AG08395 (cell line): ENCODE data around the gene SMYD3.
A peak's percentile ranks its signal among the peaks of the same experiment; 100 is the strongest.

Experiments used
- DNase-seq: peaks from one replicate; pipeline ENCODE4 v3.0.0; 2012; ENCODE audit warnings: mixed read lengths, low spot score

Gene SMYD3

DNA sequence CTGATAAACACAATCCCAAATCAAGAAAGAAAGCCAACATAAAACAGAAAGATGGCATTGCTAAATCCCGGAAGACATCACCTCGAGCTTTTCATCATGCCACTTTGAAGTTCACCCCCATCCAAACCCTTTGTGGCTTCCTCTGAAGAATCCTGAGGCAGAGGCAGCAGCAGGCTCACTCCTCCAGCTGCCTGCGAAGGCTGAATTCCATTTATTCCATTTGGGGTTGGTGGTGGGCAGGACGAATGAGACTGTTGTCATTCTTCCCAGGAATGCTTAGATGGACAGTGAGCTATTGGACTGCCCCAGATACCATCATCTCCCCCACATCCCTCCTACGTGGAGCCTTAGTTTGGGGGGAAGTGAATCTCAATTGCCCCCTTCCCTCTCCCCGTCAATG is 437.5 kb downstream of the SMYD3 start:
- DNase-seq, result no peak

DNA sequence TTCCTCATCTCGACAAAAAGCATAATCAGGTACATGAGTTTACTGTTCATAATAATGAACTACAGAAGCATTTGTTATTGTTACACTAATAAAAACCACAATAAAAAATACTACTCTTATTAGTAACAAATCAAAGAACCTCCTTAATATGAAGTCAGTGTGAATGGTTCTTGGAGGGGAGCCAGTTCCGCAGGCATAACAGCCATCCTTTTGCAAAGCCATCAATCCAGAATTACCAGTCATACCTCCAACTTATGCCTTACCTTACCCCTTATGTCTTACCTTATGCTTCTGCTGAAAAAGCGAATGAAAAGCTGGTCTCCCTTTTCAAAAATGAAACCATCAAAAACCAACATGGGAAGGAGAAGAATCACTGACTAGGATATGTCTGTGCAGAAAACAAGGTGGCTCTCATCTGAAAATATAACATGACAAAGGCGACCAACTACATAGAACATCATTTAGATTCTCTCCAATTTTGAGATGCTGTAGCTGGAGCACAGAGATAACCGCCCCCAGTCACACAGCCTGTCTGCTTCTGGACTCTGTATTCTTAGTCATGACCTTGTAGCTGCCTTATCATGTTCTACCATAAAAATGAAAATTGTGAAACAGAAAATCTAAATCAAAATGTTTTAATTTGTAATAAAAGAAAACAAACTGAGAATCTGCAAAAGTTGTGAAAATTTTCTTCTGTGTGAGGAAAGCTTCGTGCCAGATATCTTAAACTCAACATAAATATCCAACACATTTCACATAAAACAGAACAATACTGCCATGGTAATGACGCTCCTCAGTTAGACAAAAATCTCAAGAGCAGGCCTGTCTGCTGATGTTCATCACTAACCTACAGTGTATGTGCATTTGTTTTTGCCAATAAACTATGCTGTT is 438.2 kb downstream of the SMYD3 start:
- DNase-seq, result no peak

DNA sequence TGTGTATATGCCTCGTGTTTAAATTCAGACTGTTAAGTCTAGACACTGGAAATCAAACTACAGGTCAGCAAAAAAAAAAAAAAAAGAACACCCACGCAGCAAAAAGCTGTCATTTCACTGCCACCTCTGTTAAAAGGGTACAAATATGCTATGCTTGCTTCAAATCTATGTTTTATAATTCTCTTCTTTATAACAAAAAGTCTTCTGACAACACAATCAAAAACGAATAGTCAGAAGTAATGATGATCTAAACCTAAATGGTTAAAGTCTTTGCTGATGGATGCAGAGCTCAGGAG is 438.9 kb downstream of the SMYD3 start:
- DNase-seq, result no peak

DNA sequence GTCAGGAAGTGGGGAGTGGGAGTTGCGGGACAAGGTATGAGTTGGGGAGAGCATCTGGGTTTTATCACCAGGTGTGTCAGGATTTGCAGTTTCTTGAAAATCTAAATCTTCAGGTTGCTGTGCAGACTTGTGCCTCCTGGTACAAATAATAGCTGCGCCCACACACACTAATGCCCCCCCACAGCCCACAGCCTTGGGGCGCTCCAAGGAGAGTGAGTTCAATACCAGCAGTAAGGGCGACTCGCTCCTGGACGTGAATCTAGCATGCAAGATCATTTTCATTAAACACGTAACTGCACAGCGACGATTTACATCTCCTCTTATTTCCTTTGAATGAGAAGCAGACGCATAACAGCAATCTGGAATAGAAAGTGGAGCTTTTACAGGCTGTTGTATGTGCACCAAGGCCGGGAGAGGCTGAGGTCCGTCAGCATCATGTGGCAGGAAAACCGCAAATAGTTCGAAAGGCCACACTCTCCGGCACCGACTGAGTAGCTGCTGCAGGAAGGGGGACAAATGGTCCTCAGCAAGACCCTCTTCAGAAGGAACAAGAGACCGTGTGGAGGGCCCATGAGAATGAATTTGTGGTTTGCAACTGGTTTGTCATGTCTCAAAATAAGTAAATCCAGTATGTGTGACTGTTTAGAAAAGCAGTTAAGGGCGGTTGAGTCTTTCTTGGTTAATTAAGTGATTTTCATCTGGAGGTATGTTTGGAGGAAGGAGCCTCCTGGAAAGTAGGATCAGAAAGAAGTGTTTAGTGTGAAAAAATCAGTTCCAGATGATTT is 439.5 kb downstream of the SMYD3 start:
- peak; percentile 63 for DNase-seq

DNA sequence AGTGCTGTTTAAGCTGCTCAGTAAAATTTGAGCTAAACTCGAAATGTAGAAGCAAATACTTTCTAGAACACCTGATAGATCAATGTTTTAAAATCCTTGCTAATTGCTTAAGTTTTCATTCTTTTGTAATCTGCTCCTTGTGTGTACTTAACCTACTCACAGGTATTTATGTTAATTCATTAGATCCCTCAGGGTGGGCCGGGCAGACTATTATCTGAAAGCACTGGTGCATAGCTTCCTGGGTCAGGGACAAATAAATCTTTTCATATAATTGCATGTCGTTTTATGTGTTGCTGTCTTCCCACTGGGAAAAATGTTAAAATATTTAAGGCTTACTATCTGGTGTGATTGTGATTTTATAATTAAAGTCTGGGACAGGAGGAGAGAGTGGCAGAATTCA is 440.5 kb downstream of the SMYD3 start:
- no peak for DNase-seq

DNA sequence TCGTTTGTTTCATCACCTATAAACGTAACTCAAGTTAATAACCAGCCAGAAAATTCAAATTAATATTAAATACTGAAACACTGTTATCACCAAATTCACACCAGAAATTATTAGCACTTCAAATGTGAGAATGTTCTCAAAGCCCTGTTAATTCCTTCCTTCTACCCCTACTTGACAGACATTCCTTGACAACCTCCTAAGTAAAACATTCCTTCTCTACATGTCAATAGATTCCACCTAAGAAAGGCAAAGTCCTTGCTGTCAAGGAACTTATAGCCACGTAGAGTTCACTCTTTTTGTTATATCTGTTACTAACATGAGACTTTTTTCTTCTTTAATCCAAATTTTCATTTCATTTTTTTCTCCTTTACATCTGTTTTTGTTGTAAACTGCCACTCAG is 441.5 kb downstream of the SMYD3 start:
- no peak for DNase-seq

DNA sequence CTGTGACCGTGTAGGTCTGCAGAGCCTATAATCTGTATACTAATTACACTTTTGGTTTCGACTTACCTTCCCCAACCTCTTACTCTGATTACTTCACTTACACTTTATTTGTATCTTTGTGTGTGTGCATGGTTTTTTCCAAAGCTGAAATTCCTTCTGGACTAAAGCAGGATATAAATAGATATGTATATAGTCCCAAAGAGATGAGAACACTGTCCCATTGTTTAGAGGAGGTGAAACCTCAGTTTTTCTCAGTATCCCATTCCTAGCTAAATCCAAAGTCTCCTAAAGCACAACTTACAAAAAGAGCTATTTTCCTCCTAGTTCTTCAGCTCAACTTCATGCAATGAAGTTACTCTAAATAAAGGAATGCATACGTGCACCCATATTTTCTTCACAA is 442.2 kb downstream of the SMYD3 start:
- no peak for DNase-seq

DNA sequence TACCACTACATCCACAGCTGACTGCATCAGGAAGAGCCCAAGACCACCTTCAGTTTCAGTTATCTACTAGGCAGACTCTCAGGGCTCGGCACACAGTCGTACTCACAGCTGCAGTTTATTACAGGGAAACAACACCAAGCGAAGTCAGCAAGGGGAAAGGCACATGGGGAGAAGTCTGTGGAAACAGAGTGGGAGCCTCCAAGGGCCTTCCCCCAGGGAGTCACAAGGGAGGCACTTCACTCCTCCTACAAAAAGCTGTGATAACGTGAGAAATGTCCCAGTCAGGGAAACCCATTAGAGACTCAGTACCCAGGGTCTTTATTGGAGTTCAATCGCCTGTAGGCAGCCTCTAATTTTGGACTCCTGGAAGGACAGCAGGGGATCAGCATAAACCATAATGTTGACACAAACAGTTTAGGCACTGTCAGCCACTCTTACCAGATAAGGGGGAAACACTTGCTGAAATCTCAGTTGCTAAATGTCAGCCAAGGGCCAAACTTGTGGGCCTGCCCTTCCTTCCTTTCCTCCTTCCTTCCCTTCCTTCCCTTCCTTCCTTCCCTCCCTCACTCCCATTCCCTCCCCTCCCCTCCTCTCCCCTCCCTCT is 444.0 kb downstream of the SMYD3 start:
- DNase-seq, result no peak

DNA sequence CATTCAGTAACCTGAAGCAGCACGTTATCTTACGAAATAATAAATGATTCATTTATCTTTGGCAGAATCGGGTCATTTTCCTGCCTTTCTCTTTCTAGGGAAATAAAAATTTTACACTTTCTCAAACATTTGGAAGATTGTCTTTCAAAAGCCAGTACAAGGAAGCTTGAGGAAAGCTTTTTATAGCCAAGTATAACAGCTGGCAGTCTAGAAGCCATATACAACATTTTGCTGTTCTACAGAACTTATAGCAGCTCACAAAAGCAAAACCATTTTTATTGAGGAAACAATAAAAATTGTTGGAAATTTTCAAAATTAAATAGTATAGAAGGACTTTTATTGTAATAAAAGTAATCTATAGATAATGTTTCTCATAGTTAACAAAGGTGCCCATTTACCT is 448.6 kb downstream of the SMYD3 start:
- DNase-seq, result no peak

DNA sequence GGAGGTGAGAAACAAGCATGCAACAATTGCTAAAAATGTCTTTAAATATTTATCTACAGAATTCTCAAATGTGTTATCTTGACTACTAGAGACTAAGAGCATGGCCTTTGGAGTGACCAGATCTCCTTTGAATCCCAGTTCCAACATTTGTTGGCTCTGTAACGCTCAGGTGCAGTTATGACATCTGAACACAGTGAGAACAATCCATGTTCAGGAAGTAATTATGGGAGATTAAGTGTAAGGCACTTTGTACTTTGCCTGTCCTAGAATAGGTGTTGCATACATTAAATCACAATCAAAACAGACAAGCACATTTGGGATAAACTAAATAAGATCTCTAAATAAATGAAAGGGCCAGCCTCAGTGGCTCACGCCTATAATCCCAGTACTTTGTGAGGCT is 454.5 kb downstream of the SMYD3 start:
- no peak for DNase-seq

DNA sequence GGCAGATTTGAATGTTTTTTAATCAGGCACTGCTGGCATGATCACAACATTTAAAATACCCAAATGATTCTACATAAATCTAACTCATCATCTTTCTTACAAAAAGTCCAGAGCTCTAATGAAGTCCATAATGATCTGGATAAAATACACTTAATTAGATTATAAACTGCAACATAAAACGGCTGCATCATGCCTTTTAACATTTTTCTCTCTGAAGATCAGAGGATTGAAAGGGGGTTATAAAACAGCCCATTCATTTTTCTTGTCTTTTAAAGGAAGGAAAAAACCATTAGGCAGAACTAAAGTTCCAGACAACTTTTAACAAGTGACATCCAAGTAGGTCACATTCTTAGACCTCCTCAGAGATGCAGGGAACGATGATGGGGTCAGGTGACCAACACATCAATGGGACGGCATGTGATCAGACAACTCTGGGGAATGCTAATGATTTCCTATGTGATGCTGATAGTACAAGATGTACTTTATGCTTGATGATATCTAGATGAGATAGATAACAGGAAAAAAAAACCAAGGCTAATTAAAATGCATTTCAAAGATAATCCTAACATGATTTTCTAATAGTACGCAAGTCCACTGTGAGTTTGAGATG is 455.1 kb downstream of the SMYD3 start:
- no peak for DNase-seq

DNA sequence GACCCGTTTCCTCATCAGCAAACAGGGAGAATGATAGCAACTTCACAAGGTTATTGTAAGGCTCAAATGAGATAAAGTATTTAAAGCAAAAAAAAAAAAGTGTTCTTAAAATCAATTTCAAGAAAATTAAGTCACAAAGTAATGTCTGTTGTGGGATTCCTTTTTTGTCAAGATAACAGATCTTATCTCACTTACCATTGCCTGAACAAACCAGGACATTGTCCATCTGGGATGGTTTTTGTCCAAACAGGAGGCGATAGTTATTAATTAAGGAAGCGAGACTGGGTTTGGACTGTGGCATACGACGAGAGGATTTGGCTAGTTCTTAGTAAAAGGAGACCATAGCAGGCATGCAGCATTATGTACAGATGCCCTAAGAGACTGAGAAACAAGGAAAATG is 458.4 kb downstream of the SMYD3 start:
- DNase-seq, result no peak

DNA sequence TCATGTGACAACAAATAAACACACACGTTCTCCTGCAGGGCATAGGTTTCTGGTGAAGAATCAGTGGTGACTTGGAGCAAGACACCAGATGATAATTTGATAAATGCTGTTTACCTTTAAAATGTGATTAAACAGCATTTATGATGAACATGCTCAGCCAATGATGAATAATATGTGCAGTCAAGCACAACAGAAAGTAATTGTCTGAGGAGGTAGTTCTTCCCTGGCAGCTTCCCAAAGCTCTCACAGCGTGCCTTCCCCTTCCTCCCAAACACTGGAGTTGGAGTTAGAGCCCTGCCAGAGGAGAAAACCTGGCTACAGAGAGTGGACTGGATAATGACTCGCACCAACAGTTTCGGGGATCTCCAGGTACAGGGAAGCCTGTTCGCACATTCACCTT is 463.5 kb downstream of the SMYD3 start:
- DNase-seq, result no peak

DNA sequence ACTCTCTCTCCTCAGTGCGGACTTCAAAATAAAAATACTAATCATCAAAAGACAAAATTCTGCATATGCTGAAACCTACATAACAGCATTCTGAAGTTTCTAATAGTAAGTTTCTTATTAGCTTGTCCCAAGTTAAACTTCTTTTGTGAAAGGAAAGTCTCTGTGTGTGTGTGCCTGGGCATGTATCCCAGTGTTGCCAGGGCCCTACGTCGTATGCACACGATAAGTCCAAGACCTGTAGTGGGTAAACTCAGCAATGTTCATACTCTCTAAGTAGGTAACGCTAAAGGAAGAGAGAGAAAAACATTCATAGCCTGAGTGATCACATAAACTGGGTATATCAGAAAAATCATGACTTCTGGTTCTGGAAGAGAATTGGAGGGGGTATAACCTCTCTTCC is 465.7 kb downstream of the SMYD3 start:
- no peak for DNase-seq

DNA sequence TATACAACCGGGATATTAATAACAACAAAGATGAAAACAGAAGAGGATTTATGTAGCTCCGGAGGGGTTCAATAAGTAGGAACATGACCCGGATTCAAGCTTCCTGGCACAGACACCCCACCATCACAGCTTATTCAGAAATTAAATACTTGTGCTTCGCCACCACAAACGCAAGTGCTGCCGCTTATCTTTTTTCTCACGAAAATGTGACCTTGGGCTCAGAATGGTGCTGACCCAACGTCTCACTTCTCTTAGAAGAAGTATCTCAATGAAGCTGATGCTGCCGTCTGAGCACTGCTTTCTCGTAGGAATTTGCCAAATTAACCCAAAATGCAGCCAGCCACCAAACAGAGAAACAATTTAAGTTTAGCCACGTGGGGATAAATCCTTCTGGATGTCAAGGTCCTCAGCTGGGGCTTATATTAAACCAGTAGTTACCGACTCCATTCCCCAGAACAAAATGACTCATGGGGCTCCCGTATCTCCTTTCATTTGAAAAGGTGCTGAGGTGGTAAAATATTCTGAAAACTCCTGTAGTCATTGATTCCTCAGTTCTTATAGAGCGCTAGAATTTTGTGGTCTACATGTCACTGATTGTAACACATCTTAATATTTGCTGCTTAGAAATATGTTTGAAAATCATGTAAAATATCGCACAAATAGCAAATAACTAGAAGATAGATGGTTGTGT is 466.7 kb downstream of the SMYD3 start:
- DNase-seq, result no peak

DNA sequence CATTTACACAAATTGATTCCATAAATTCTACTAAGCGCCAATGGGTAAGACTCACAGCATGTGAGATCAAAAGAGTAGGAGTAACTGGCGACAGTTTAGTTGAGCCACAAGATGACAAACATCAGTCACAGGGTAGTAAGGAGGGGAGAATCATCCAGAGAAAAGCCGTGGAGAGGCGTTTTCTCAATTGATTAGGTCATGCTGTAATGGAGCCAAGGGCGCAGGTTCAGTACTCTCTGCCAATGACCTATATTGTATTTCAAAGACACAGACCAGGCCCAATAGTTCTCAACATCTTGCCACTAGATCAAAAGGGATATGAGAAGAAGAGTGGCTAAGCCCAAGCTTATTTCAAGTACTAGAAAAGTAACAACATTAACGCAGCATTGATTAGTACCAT is 467.5 kb downstream of the SMYD3 start:
- no peak for DNase-seq

DNA sequence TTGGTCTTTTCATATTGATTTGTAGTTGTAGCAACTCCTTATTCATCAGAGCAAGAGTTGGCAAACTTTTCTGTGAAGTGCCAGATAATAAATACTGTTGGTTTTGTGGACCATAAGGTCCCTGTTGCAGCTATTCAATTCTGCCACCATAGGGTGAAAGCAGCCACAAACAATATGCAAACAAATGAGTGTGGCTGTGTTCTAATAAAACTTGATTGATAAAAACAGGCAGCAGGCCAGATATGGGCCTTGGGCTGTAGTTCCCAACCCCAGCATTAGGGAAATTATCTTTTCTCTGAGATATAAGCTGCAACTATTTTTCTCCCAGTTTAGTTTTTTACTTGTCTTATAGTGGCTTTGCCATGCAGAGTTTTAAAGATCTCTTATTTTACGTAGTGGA is 469.2 kb downstream of the SMYD3 start:
- no peak for DNase-seq

DNA sequence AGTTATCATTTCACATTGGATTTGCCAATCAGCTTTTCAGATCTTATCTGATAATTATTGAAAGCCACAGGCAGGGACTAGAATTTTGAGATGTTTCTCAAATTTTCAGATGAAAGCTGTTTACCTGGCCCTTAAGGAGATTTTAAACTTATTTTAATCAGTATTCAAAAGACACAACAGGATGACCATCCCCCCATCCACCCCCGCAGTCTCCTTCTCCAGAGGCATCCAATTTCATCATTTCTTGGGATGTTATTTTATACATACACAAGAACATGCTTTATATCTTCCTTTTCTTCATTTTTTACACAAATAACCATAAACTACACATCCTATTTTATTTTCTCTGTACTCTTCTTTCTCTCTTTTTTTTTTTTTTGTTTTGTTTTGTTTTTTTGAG is 470.9 kb downstream of the SMYD3 start:
- no peak for DNase-seq

DNA sequence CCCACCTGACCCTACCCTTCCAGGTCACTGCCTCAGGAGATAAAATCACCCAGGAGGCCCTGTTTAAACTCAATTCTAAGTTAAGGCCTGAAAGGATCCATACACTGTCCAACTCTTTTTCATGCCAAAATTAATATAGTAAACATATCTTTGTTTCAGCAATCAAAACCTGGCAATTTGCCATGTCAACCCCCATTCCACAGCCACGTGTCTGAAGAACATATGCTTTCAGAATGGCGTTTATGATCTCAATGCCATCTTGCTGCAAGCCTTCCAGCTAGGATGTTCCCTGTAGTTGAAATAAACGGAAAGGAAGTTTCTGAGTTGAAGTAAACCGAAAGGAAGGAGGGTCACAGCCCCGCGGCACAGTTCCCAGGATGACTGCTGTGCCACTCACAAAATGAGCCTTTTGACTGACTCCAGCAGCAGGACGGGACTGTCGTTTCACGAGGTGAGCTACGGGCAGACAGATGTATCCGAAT is 472.0 kb downstream of the SMYD3 start:
- DNase-seq, result peak; percentile 34

DNA sequence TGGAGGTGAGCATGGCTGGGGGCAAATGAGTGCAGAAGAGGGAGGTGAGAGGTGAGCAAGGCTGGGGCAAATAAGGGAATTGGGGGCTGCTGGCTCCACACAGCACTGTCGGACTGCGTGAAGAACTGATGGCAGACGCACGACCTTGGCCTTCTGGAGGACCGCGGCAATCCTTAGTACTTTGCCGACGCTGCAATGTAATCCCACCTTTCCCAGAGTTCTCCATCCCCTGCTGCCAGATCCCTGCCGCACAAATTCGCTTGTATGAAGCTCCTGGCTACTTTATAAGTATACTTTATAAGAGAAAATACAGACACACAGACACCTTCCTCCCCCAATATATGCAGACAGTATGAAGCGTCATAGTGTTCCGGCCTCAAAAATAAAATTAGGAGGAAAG is 472.4 kb downstream of the SMYD3 start:
- DNase-seq, result no peak

DNA sequence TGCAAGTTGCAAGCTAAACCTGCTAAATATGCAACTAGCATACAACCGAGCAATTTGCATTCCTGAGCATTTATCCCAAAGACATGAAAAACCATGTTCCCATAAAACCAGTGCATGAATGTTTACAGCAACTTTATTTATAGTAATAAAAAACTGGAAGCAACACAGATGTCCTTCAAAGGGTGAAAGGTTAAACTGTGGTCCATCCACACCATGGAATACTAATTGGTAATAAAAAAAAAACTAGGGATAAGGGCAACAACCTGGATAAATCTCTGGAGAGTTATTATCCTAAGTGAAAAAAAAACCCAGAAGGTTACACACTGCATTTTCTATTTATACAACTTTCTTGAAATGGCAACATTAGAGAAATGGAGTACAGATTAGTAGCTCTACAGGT is 474.1 kb downstream of the SMYD3 start:
- DNase-seq, result no peak

DNA sequence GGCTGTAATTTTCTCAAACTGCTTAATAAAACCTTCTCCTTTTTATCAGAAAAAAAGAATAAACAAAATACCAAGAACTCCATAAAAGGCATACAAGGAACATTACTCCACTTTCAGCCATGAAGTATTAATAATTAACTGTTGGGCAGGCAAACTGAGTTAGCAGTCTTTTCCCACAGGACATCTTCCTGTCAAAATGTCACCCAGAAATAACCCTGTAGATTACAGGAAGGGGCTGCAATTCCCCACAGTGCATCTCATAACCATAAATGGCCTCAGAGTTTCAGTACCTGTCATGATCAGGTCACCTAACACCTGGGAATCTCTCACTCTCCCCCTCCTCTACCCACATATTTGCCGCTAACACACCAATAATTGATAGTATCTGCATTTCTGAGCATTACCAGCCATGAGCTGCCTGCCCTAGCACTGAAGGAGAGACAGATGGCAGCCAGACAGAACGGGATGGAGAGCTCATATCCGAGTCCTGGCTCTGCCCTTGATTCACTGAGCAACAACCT is 475.0 kb downstream of the SMYD3 start:
- DNase-seq, result no peak
